ENCODE data around the gene MLLT10. TPM values are rescaled to one million over a fixed set of nuclear protein-coding genes. Genes with fewer than 3 reads are reported as not detected.
A peak's percentile ranks its signal among the peaks of the same experiment; 100 is the strongest.

Gene MLLT10
- total and polyA plus RNA-seq, 8 donors = 39.9 to 55.2 (median 49.2) TPM

- intact Hi-C loops (cut with DNase I) = no loop called here
- Histone ChIP-seq H3K27me3 (peaks cover 0 to 66% of the 10 kb centered on the region in 2 donors), H3K4me3 (peak overlapping the region; percentile 49 to 52), H3K9me3 (no peaks in the 10 kb centered on the region), H3K4me1 (peaks cover 0 to 46% of the 10 kb centered on the region in 2 donors), H3K36me3 (no peaks in the 10 kb centered on the region), H3K27ac (peak overlapping the region; percentile 61 to 82)
- DNase-seq = no peak
- no peak for TF ChIP-seq CTCF (IDR thresholded peaks at IDR 0.05)
- ATAC-seq = no peak
Measured at GRCh38 chr10:21519397-21519933, 14.6 kb upstream of the MLLT10 start.

- peak; percentile 9 for ATAC-seq
- intact Hi-C loops (cut with DNase I) = no loop called here
- peak overlapping the region; percentile 24 to 52 for H3K4me3 ChIP-seq
- H3K27ac ChIP-seq = peak overlapping the region; percentile 61 to 82
- peaks cover 0 to 51% of the 10 kb centered on the region in 2 donors for H3K4me1 ChIP-seq
- H3K9me3 ChIP-seq = no peaks in the 10 kb centered on the region
- H3K27me3 ChIP-seq = peaks cover 0 to 60% of the 10 kb centered on the region in 2 donors
- no peak for DNase-seq
- TF ChIP-seq CTCF (IDR thresholded peaks at IDR 0.05) = no peak
- no peaks in the 10 kb centered on the region for H3K36me3 ChIP-seq
Measured at GRCh38 chr10:21519941-21520436, 14.0 kb upstream of the MLLT10 start.

GRCh38 chr10:21520509-21520908 is 13.5 kb upstream of the MLLT10 start:
- intact Hi-C loops (cut with DNase I) = no loop called here
- Histone ChIP-seq H3K27ac (peak overlapping the region in 1 of 2 donors; percentile 82), H3K36me3 (no peaks in the 10 kb centered on the region), H3K9me3 (no peaks in the 10 kb centered on the region), H3K4me3 (peak overlapping the region; percentile 24 to 52), H3K4me1 (peaks cover 0 to 56% of the 10 kb centered on the region in 2 donors), H3K27me3 (peaks cover 0 to 55% of the 10 kb centered on the region in 2 donors)
- no peak for ATAC-seq
- TF ChIP-seq CTCF (IDR thresholded peaks at IDR 0.05) = no peak
- no peak for DNase-seq

- H3K4me3 ChIP-seq = no peak overlapping the region
- ATAC-seq (no peak), DNase-seq (no peak)
- H3K4me1 ChIP-seq = peaks cover 0 to 54% of the 10 kb centered on the region in 2 donors
- no peak for TF ChIP-seq CTCF (IDR thresholded peaks at IDR 0.05)
- intact Hi-C loops (cut with DNase I) = no loop called here
- H3K27ac ChIP-seq = no peak overlapping the region
- H3K36me3 ChIP-seq = no peaks in the 10 kb centered on the region
- peaks cover 0 to 51% of the 10 kb centered on the region in 2 donors for H3K27me3 ChIP-seq
- no peaks in the 10 kb centered on the region for H3K9me3 ChIP-seq
Measured at GRCh38 chr10:21520949-21521348, 13.1 kb upstream of the MLLT10 start.

- Histone ChIP-seq H3K27ac (no peak overlapping the region), H3K4me1 (peaks cover 0 to 48% of the 10 kb centered on the region in 2 donors), H3K9me3 (no peaks in the 10 kb centered on the region), H3K4me3 (no peak overlapping the region), H3K36me3 (no peaks in the 10 kb centered on the region), H3K27me3 (peaks cover 0 to 45% of the 10 kb centered on the region in 2 donors)
- intact Hi-C loops (cut with DNase I) = no loop called here
- TF ChIP-seq CTCF (IDR thresholded peaks at IDR 0.05) = no peak
- no peak for DNase-seq
- ATAC-seq = no peak
Measured at GRCh38 chr10:21521751-21522533, 12.1 kb upstream of the MLLT10 start.
